HepG2 (cell line): ENCODE data around the gene SEMA7A. TPM values are rescaled to one million over a fixed set of nuclear protein-coding genes. Genes with fewer than 3 reads are reported as not detected.
A peak's percentile ranks its signal among the peaks of the same experiment; 100 is the strongest.

Source experiments
- ARNT2 ChIP-seq: sonication (generic); formaldehyde crosslinking; IDR thresholded peaks from 2 replicates; pipeline ENCODE4 v1.8.0; 2022; ENCODE audit warnings: mild to moderate bottlenecking, low read depth, missing genetic modification reagents, moderate library complexity
- ATF3 ChIP-seq: sonication (generic); formaldehyde crosslinking; IDR thresholded peaks from 2 replicates; pipeline ENCODE4 v1.4.0; 2020; ENCODE audit warnings: missing genetic modification reagents
- CEBPB ChIP-seq: IDR thresholded peaks from 2 replicates; pipeline ENCODE4 v1.6.1; 2011; ENCODE audit warnings: low read depth, low read length, improper control_type of control experiment, borderline replicate concordance
- GATAD1 ChIP-seq: IDR thresholded peaks from 2 replicates; pipeline ENCODE4 v1.6.1; 2016; ENCODE audit warnings: missing genetic modification reagents, missing compliant biosample characterization
- HMGA1 ChIP-seq: sonication (generic); formaldehyde crosslinking; conservative IDR thresholded peaks from 2 replicates; pipeline ENCODE4 v1.4.0; 2020; ENCODE audit warnings: missing genetic modification reagents
- IRX3 ChIP-seq: sonication (generic); formaldehyde crosslinking; IDR thresholded peaks from 2 replicates; pipeline ENCODE4 v1.8.1; 2023; ENCODE audit warnings: mild to moderate bottlenecking, low read depth, missing genetic modification reagents, borderline replicate concordance
- KDM2A ChIP-seq: sonication (generic); formaldehyde crosslinking; IDR thresholded peaks from 2 replicates; pipeline ENCODE4 v1.4.0; 2020; ENCODE audit warnings: low read depth, missing genetic modification reagents, borderline replicate concordance
- MAX ChIP-seq: IDR thresholded peaks from 2 replicates; pipeline ENCODE4 v1.6.1; 2012; ENCODE audit warnings: inconsistent platforms
- NFKBIZ ChIP-seq: IDR thresholded peaks from 2 replicates; pipeline ENCODE4 v1.6.1; 2018; ENCODE audit warnings: missing genetic modification reagents, missing compliant biosample characterization
- NR2C2 ChIP-seq: sonication (generic); formaldehyde crosslinking; IDR thresholded peaks from 2 replicates; pipeline ENCODE4 v1.4.0; 2020; ENCODE audit warnings: missing genetic modification reagents, mild to moderate bottlenecking, moderate library complexity, borderline replicate concordance
- SRF ChIP-seq: IDR thresholded peaks from 2 replicates; pipeline ENCODE4 v1.6.1; 2011; ENCODE audit warnings: mild to moderate bottlenecking, low read depth, low read length, moderate library complexity
- ZKSCAN5 ChIP-seq: sonication (generic); formaldehyde crosslinking; IDR thresholded peaks from 2 replicates; pipeline ENCODE4 v1.5.1; 2020; ENCODE audit warnings: mild to moderate bottlenecking, missing genetic modification reagents
- ZNF644 ChIP-seq: IDR thresholded peaks from 2 replicates; pipeline ENCODE4 v1.6.1; 2016; ENCODE audit warnings: low read depth
- ZSCAN21 ChIP-seq: sonication (generic); formaldehyde crosslinking; IDR thresholded peaks from 2 replicates; pipeline ENCODE4 v1.8.0; 2022; ENCODE audit warnings: mild to moderate bottlenecking, missing genetic modification reagents, moderate library complexity, borderline replicate concordance
- polyA plus RNA-seq, 8 experiments: library from polyadenylated mRNA; depleted of rRNA in 3 of 8; stranded (reverse) in 7 of 8; unstranded in 1 of 8; fragments of >200 nt; fragmentation: Illumina TruSeq in 4 of 8; extraction: Trizol in 4 of 8; gene quantifications; 2 replicates each; pipeline versions ENCODE4 v1.2.1 to v1.2.3, GENCODE V29; 2011 to 2016; ENCODE audit warnings: low read depth in 4 of 8, missing spikeins in 1 of 8, mixed read lengths in 1 of 8; ENCODE audit not compliant: insufficient read depth in 1 of 8
- total RNA-seq, 5 experiments: library from RNA; depleted of rRNA; stranded (reverse); fragments of >200 nt; fragmentation: Illumina TruSeq; extraction: Trizol; gene quantifications; 2 replicates each; pipeline ENCODE4 v1.2.3, GENCODE V29; 2016; ENCODE audit warnings: low read depth in 1 of 5
- TF ChIP-seq, protein P1 (sequence below): sonication (generic); formaldehyde crosslinking; IDR thresholded peaks from 2 replicates; pipeline ENCODE4 v1.4.0; 2020; ENCODE audit warnings: missing genetic modification reagents
- TF ChIP-seq, protein P2 (sequence below): sonication (generic); formaldehyde crosslinking; IDR thresholded peaks from 2 replicates; pipeline ENCODE4 v1.5.0; 2020; ENCODE audit warnings: missing genetic modification reagents
- TF ChIP-seq, protein P3 (sequence below): sonication (generic); formaldehyde crosslinking; IDR thresholded peaks from 2 replicates; pipeline ENCODE4 v1.4.0; 2020; ENCODE audit warnings: mild to moderate bottlenecking, missing genetic modification reagents

SEMA7A gene
- total and polyA plus RNA-seq, 2 of the 13 experiments (the other 11 are each of a cell fraction or from before 2014, with no cell fraction given): 9.0 to 15.8 TPM

- TF ChIP-seq, protein P1, sequence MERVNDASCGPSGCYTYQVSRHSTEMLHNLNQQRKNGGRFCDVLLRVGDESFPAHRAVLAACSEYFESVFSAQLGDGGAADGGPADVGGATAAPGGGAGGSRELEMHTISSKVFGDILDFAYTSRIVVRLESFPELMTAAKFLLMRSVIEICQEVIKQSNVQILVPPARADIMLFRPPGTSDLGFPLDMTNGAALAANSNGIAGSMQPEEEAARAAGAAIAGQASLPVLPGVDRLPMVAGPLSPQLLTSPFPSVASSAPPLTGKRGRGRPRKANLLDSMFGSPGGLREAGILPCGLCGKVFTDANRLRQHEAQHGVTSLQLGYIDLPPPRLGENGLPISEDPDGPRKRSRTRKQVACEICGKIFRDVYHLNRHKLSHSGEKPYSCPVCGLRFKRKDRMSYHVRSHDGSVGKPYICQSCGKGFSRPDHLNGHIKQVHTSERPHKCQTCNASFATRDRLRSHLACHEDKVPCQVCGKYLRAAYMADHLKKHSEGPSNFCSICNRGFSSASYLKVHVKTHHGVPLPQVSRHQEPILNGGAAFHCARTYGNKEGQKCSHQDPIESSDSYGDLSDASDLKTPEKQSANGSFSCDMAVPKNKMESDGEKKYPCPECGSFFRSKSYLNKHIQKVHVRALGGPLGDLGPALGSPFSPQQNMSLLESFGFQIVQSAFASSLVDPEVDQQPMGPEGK (CRISPR knock-in tag): peak; percentile 47; the same call in 1 of the 2 replicates
- TF ChIP-seq ZNF644 (CRISPR knock-in tag): no peak
- no peak for TF ChIP-seq CEBPB
- TF ChIP-seq NR2C2 (CRISPR knock-in tag): peak; percentile 27; the same call in 1 of the 2 replicates
- TF ChIP-seq ZKSCAN5 (CRISPR knock-in tag): no peak
- peak; percentile 48; the same call in 1 of the 2 replicates for TF ChIP-seq KDM2A
- TF ChIP-seq, protein P2, sequence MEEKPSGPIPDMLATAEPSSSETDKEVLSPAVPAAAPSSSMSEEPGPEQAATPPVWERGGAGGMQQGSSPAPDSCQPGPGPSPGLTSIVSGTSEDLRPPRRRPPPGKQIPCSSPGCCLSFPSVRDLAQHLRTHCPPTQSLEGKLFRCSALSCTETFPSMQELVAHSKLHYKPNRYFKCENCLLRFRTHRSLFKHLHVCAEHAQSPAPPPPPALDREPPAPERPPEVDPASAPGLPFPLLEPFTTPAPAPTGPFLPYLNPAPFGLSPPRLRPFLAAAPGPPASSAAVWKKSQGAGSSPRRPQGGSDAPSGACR (CRISPR knock-in tag): no peak
- TF ChIP-seq ATF3 (CRISPR knock-in tag): no peak
- 0 out of 2 replicates have a peak, but pooled peaks have one; percentile 45 for TF ChIP-seq IRX3
- TF ChIP-seq NFKBIZ (CRISPR knock-in tag): 0 out of 2 replicates have a peak, but pooled peaks have one; percentile 27
- peak; percentile 64; the same call in 1 of the 2 replicates for TF ChIP-seq ZSCAN21 (CRISPR knock-in tag)
- TF ChIP-seq HMGA1 (CRISPR knock-in tag): no peak
- TF ChIP-seq GATAD1 (CRISPR knock-in tag): peak; percentile 52; the same call in 1 of the 2 replicates
- peak; percentile 54; the same call in 1 of the 2 replicates for TF ChIP-seq MAX
- TF ChIP-seq, protein P3, sequence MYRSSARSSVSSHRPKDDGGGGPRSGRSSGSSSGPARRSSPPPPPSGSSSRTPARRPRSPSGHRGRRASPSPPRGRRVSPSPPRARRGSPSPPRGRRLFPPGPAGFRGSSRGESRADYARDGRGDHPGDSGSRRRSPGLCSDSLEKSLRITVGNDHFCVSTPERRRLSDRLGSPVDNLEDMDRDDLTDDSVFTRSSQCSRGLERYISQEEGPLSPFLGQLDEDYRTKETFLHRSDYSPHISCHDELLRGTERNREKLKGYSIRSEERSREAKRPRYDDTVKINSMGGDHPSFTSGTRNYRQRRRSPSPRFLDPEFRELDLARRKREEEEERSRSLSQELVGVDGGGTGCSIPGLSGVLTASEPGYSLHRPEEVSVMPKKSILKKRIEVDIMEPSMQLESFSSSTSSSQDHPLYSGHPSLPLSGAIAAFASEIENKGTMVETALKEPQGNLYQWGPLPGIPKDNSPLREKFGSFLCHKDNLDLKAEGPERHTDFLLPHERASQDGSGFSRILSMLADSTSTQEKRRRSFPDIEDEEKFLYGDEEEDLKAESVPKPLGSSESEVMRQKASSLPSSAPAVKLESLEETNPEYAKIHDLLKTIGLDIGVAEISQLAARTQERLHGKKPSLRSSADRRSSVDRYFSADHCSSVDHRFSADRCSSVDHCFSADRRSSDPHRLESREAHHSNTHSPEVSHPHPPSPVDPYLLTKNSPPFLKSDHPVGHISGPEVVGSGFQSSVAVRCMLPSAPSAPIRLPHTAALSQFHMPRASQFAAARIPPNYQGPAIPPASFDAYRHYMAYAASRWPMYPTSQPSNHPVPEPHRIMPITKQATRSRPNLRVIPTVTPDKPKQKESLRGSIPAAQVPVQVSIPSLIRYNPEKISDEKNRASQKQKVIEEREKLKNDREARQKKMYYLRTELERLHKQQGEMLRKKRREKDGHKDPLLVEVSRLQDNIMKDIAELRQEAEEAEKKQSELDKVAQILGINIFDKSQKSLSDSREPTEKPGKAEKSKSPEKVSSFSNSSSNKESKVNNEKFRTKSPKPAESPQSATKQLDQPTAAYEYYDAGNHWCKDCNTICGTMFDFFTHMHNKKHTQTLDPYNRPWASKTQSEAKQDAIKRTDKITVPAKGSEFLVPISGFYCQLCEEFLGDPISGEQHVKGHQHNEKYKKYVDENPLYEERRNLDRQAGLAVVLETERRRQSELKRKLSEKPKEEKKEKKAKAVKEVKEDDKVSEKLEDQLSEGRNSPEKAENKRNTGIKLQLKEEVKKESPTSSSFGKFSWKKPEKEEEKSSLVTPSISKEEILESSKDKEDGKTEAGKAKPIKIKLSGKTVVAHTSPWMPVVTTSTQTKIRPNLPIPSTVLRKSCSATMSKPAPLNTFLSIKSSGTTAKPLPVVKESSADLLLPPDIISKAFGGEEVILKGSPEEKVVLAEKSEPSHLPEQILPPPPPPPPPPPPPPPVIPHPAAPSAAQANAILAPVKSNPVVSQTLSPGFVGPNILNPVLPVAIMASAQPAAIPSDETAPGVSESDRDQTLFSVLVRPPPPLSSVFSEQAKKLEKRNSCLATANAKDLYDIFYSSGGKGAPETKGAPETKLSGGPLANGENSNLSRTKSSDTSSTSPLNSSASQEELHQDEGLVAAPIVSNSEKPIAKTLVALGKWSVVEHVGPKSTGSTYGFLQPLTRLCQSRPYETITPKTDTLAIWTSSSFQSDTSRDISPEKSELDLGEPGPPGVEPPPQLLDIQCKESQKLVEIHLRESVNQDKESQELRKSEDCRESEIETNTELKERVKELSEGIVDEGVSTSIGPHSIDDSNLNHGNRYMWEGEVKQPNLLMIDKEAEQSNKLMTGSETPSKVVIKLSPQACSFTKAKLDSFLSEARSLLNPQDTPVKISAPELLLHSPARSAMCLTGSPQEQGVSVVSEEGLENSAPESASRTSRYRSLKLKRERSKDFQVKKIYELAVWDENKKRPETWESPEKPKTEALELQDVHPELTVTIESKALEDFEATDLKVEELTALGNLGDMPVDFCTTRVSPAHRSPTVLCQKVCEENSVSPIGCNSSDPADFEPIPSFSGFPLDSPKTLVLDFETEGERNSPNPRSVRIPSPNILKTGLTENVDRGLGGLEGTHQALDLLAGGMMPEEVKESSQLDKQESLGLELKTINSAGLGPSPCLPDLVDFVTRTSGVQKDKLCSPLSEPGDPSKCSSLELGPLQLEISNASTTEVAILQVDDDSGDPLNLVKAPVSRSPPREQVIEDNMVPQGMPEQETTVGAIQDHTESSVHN (CRISPR knock-in tag): 0 out of 2 replicates have a peak, but pooled peaks have one; percentile 26
- TF ChIP-seq SRF: no peak
- peak; percentile 28; the same call in 1 of the 2 replicates for TF ChIP-seq ARNT2 (CRISPR knock-in tag)
Measured at GRCh38 chr15:74365598-74366445, 67.9 kb downstream of the SEMA7A start (continued).
